GM12878 (cell line): ENCODE results near the gene LY6G6D. TPM values are rescaled to one million over a fixed set of nuclear protein-coding genes. Genes with fewer than 3 reads are reported as not detected.

Experiments
- ATAC-seq: fragments of 200-7000 bp; cut with Tn5 transposase; 3 replicates; pipeline ENCODE4 v1.9.1; 2020; ENCODE audit warnings: mild to moderate bottlenecking, moderate library complexity
- BruUV-seq: library from RNA; stranded (reverse); fragments of 400-500 nt; replicated peaks from 2 replicates; lab custom pipeline; 2021; lab: Mats Ljungman, UMichigan
- CTCF ChIA-PET: fragments of 300-600 bp; sonication (Branson Sonifier 250); formaldehyde crosslinking; extraction: SDS; loops from one replicate; lab custom pipeline; 2021; ENCODE audit warnings: inconsistent platforms; lab: Yijun Ruan, JAX
- POLR2A ChIA-PET: fragments of 350-600 bp; formaldehyde crosslinking; extraction: SDS; loops from one replicate; lab custom pipeline; 2021; ENCODE audit warnings: inconsistent platforms; lab: Charles Lee
- RAD21 ChIA-PET: fragments of 300-600 bp; sonication (Branson Sonifier 250); formaldehyde crosslinking; loops from one replicate; lab custom pipeline; 2023; ENCODE audit warnings: antibody characterized with exemption; ENCODE audit not compliant: unreplicated experiment; lab: Charles Lee
- SMC1A ChIA-PET: fragments of 300-600 bp; sonication (Branson Sonifier 250); formaldehyde crosslinking; loops from one replicate; lab custom pipeline; 2023; ENCODE audit not compliant: unreplicated experiment, uncharacterized antibody; lab: Charles Lee
- DNase-seq: peaks from one replicate; pipeline ENCODE4 v3.0.0-alpha.2; 2011; ENCODE audit warnings: low read depth, low spot score
- FAIRE-seq: peaks from 3 replicates; lab custom pipeline; 2011; peaks lifted over from hg19 to GRCh38; lab: Jason Lieb, UNC
- H2AFZ ChIP-seq: 2 replicates; pipeline ENCODE4 v1.6.0; 2011; ENCODE audit warnings: low read depth, low read length, control low read depth; ENCODE audit not compliant: control insufficient read depth
- H3K27ac ChIP-seq: 2 replicates; pipeline ENCODE4 v1.5.1; 2011; ENCODE audit warnings: control low read depth; ENCODE audit not compliant: control insufficient read depth, insufficient read depth
- H3K27me3 ChIP-seq, 2 experiments: replicated peaks in 1 of 2; 2 replicates each; pipeline versions ENCODE4 v1.6.0 to v1.6.1; 2011; ENCODE audit warnings: low read length in 1 of 2; ENCODE audit not compliant: control insufficient read depth in 2 of 2, insufficient read depth in 2 of 2
- H3K36me3 ChIP-seq, 2 experiments: 2 replicates each; pipeline ENCODE4 v1.5.1; 2011; ENCODE audit warnings: low read length in 1 of 2; ENCODE audit not compliant: control insufficient read depth in 2 of 2, insufficient read depth in 2 of 2
- H3K4me1 ChIP-seq: 2 replicates; pipeline ENCODE4 v1.6.1; 2011; ENCODE audit warnings: mild to moderate bottlenecking, low read length, moderate library complexity, mixed read lengths; ENCODE audit not compliant: control insufficient read depth, insufficient read depth
- H3K4me2 ChIP-seq: 2 replicates; pipeline ENCODE4 v1.6.0; 2011; ENCODE audit warnings: control low read depth; ENCODE audit not compliant: control insufficient read depth, insufficient read depth
- H3K4me3 ChIP-seq: fragments of 200-600 bp; sonication (generic); 2 replicates; pipeline ENCODE4 v1.5.1; 2016
- H3K79me2 ChIP-seq: 2 replicates; pipeline ENCODE4 v1.6.0; 2011; ENCODE audit warnings: low read length; ENCODE audit not compliant: control insufficient read depth, insufficient read depth
- H3K9ac ChIP-seq: 2 replicates; pipeline ENCODE4 v1.8.0; 2011; ENCODE audit warnings: low read length, control low read depth, mixed read lengths; ENCODE audit not compliant: control insufficient read depth, insufficient read depth
- H3K9me3 ChIP-seq: replicated peaks from 3 replicates; pipeline ENCODE4 v1.5.1; 2011; ENCODE audit warnings: mild to moderate bottlenecking, low read length; ENCODE audit not compliant: control insufficient read depth, insufficient read depth
- H4K20me1 ChIP-seq: 2 replicates; pipeline ENCODE4 v1.6.0; 2011; ENCODE audit not compliant: control insufficient read depth, insufficient read depth
- CREB1 ChIP-seq: IDR thresholded peaks from 2 replicates; pipeline ENCODE4 v1.6.1; 2012; ENCODE audit warnings: low read depth, mild to moderate bottlenecking, inconsistent platforms
- EP300 ChIP-seq, 2 experiments: fragments of 150-350 bp in 1 of 2; IDR thresholded peaks; 2 replicates each; pipeline ENCODE4 v1.6.1; 2011 to 2012; ENCODE audit warnings: low read depth in 2 of 2, low read length in 2 of 2, borderline replicate concordance in 1 of 2, improper control_type of control experiment in 1 of 2, inconsistent platforms in 1 of 2; ENCODE audit not compliant: control insufficient read depth in 1 of 2
- NKRF ChIP-seq: fragments of 450-650 bp; conservative IDR thresholded peaks from 2 replicates; pipeline ENCODE4 v1.6.1; 2017; ENCODE audit warnings: mild to moderate bottlenecking, moderate library complexity
- PAX5 ChIP-seq: IDR thresholded peaks from 2 replicates; pipeline ENCODE4 v1.6.1; 2011; ENCODE audit warnings: low read depth, low read length, borderline replicate concordance
- PKNOX1 ChIP-seq: fragments of 450-650 bp; IDR thresholded peaks from 2 replicates; pipeline ENCODE4 v1.6.1; 2016; ENCODE audit warnings: mild to moderate bottlenecking
- POLR2AphosphoS2 ChIP-seq: IDR thresholded peaks from 2 replicates; pipeline ENCODE4 v1.6.1; 2011; ENCODE audit warnings: low read depth, mild to moderate bottlenecking, low read length, improper control_type of control experiment, moderate library complexity
- RELA ChIP-seq: fragments of 450-650 bp; IDR thresholded peaks from 2 replicates; pipeline ENCODE4 v1.8.0; 2014; ENCODE audit warnings: borderline replicate concordance; ENCODE audit not compliant: partially characterized antibody
- SPI1 ChIP-seq: IDR thresholded peaks from 2 replicates; pipeline ENCODE4 v1.6.1; 2011; ENCODE audit warnings: low read depth, mild to moderate bottlenecking, low read length, moderate library complexity, borderline replicate concordance; ENCODE audit not compliant: insufficient read depth
- TARDBP ChIP-seq: IDR thresholded peaks from 2 replicates; pipeline ENCODE4 v1.6.1; 2016; ENCODE audit warnings: borderline replicate concordance
- WGBS: methylation state at CpG from one replicate; pipeline ENCODE4 v1.1.6; 2016; ENCODE audit warnings: low lambda C conversion rate; ENCODE audit not compliant: insufficient replicate concordance, insufficient coverage; ENCODE audit errors: missing lambda C conversion rate; 5-methylcytosine and 5-hydroxymethylcytosine counted together
- in situ Hi-C: fragments of 300-500 bp; cut with MboI; formaldehyde crosslinking; loops from 9 replicates; pipeline ENCODE4 v1.14.3; 2018; ENCODE audit warnings: mixed read lengths
- intact Hi-C: fragments of 100-400 bp; cut with micrococcal nuclease; formaldehyde crosslinking; loops from one replicate; pipeline ENCODE4 v1.14.2; 2022; ENCODE audit not compliant: unreplicated experiment
- polyA plus RNA-seq, 11 experiments: library from polyadenylated mRNA; depleted of rRNA in 4 of 11; unstranded in 6 of 11; stranded (reverse) in 5 of 11; fragments of >200 nt; fragmentation: Nextera tagmentation in 4 of 11; fragmentation: Illumina TruSeq in 1 of 11; extraction: Ambion mirVana in 4 of 11; extraction: Trizol in 1 of 11; gene quantifications; 1 replicate in 1 of 11; 2 replicates in 10 of 11; pipeline versions ENCODE4 v1.2.1 to v1.2.3, GENCODE V29; 2011 to 2016; ENCODE audit warnings: inconsistent platforms in 2 of 11, missing spikeins in 2 of 11, low read depth in 1 of 11
- total RNA-seq, 4 experiments: library from RNA; depleted of rRNA in 3 of 4; stranded (reverse); fragments of >200 nt in 3 of 4; fragmentation: Illumina TruSeq in 1 of 4; extraction: Trizol in 1 of 4; gene quantifications; 2 replicates each; pipeline versions ENCODE4 v1.2.1 to v1.2.3, GENCODE V29; 2013 to 2021

Gene LY6G6D
- total and polyA plus RNA-seq, 10 of the 15 experiments (the other 5 are each of a cell fraction or from before 2014, with no cell fraction given) = not detected

GRCh38 chr6:31691078-31691463, 24.1 kb upstream of the LY6G6D start (continued):
- TF ChIP-seq EP300 (IDR thresholded peaks at IDR 0.05; ENCODE audit: borderline replicate concordance in 1 of 2, control insufficient read depth in 1 of 2, low read depth in 2 of 2, low read length in 2 of 2) = no peak
- no peak for TF ChIP-seq RELA
- TF ChIP-seq POLR2AphosphoS2 = no peak
- TF ChIP-seq SPI1 = no peak
- TF ChIP-seq CREB1 = no peak
- TF ChIP-seq PAX5 = no peak
- TF ChIP-seq, all 136 proteins: peak for 0

GRCh38 chr6:31691564-31692108, 23.5 kb upstream of the LY6G6D start:
- Histone ChIP-seq H4K20me1 (no peaks in the 10 kb centered on the region), H3K4me3 (no peak overlapping the region), H3K27me3 (no peaks in the 10 kb centered on the region), H3K4me2 (no peak overlapping the region), H3K9ac (no peak overlapping the region)
- RAD21 ChIA-PET = no interaction called here
- ATAC-seq (no peak), FAIRE-seq (no peak)
- in situ Hi-C loops (no loop called here), intact Hi-C loops (no loop called here)
- SMC1A ChIA-PET = interaction anchor here (0.7 kb wide), 1 partner anchor 172 kb away, joined by 4 read pairs; no protein-coding TSS in a partner anchor
- POLR2A ChIA-PET = interaction anchor here (0.5 to 2.2 kb wide), 2 partner anchors 47 to 104 kb away, joined by 3 to 5 read pairs; no protein-coding TSS in a partner anchor
- BruUV-seq = no TSS peak
- 98% methylated on average over 9 of the region's 12 CpGs for WGBS
- TF ChIP-seq NKRF (no peak), PKNOX1 (no peak), TARDBP (no peak)
- TF ChIP-seq, all 136 proteins: peak for 0
- Histone ChIP-seq H2AFZ (no peak overlapping the region), H3K4me1 (no peaks in the 10 kb centered on the region), H3K79me2 (no peaks in the 10 kb centered on the region), H3K36me3 (peaks cover 16 to 41% of the 10 kb centered on the region in 2 experiments), H3K27ac (no peak overlapping the region), H3K9me3 (no peaks in the 10 kb centered on the region)
- CTCF ChIA-PET = no interaction called here
- DNase-seq = no peak
